Keratinocyte (primary cell): Measurements from ENCODE around the gene FBN2. TPM values are rescaled to one million over a fixed set of nuclear protein-coding genes. Genes with fewer than 3 reads are reported as not detected.

ENCODE experiments used
- DNase-seq: peaks from one replicate; pipeline ENCODE4 v3.0.0-alpha.2; 2011; ENCODE audit warnings: low read depth, missing footprints, low spot score
- FAIRE-seq: peaks from 2 replicates; lab custom pipeline; 2011; peaks lifted over from hg19 to GRCh38; lab: Jason Lieb, UNC
- H2AFZ ChIP-seq: 2 replicates; pipeline ENCODE4 v1.6.0; 2012; ENCODE audit warnings: low read length, control low read depth, inconsistent platforms; ENCODE audit not compliant: control insufficient read depth
- H3K27ac ChIP-seq: 2 replicates; pipeline ENCODE4 v1.5.1; 2011; ENCODE audit warnings: low read length; ENCODE audit not compliant: control insufficient read depth, insufficient read depth
- H3K27me3 ChIP-seq: 3 replicates; pipeline ENCODE4 v1.6.0; 2011; ENCODE audit warnings: low read length; ENCODE audit not compliant: control insufficient read depth, insufficient read depth; ENCODE audit errors: extremely low read depth
- H3K36me3 ChIP-seq, 2 experiments: 2 replicates in 1 of 2; 3 replicates in 1 of 2; pipeline ENCODE4 v1.5.1; 2011; ENCODE audit warnings: low read length in 2 of 2, mild to moderate bottlenecking in 1 of 2; ENCODE audit not compliant: control insufficient read depth in 2 of 2, insufficient read depth in 2 of 2; ENCODE audit errors: extremely low read depth in 1 of 2
- H3K4me1 ChIP-seq: 3 replicates; pipeline ENCODE4 v1.5.1; 2011; ENCODE audit warnings: low read length; ENCODE audit not compliant: control insufficient read depth, insufficient read depth; ENCODE audit errors: extremely low read depth
- H3K4me2 ChIP-seq: 3 replicates; pipeline ENCODE4 v1.6.0; 2011; ENCODE audit warnings: low read depth, low read length; ENCODE audit not compliant: control insufficient read depth, insufficient read depth; ENCODE audit errors: extremely low read depth
- H3K4me3 ChIP-seq, 3 experiments: fragments of 200-600 bp in 1 of 3; sonication (generic) in 1 of 3; 2 replicates in 2 of 3; 3 replicates in 1 of 3; pipeline ENCODE4 v1.5.1; 2011 to 2016; ENCODE audit warnings: low read length in 3 of 3, mild to moderate bottlenecking in 3 of 3, control low read depth in 2 of 3, inconsistent platforms in 1 of 3, low read depth in 1 of 3, mixed read lengths in 1 of 3, mixed run types in 1 of 3, moderate library complexity in 1 of 3; ENCODE audit not compliant: control insufficient read depth in 2 of 3, insufficient read depth in 2 of 3; ENCODE audit errors: extremely low read depth in 1 of 3
- H3K79me2 ChIP-seq: 2 replicates; pipeline ENCODE4 v1.6.0; 2012; ENCODE audit warnings: low read length; ENCODE audit not compliant: control insufficient read depth, insufficient read depth
- H3K9ac ChIP-seq: 3 replicates; pipeline ENCODE4 v1.6.0; 2011; ENCODE audit warnings: low read length; ENCODE audit not compliant: control insufficient read depth, insufficient read depth; ENCODE audit errors: extremely low read depth
- H3K9me1 ChIP-seq: 3 replicates; pipeline ENCODE4 v1.6.0; 2011; ENCODE audit warnings: low read length; ENCODE audit not compliant: control insufficient read depth, insufficient read depth; ENCODE audit errors: extremely low read depth
- H3K9me3 ChIP-seq: 2 replicates; pipeline ENCODE4 v1.5.1; 2012; ENCODE audit warnings: low read depth, low read length; ENCODE audit not compliant: control insufficient read depth
- H4K20me1 ChIP-seq: 3 replicates; pipeline ENCODE4 v1.6.0; 2011; ENCODE audit warnings: low read length; ENCODE audit not compliant: control insufficient read depth, insufficient read depth; ENCODE audit errors: extremely low read depth
- EZH2 ChIP-seq: IDR thresholded peaks from one replicate; pipeline ENCODE4 v1.6.1; 2012; ENCODE audit warnings: inconsistent platforms, mild to moderate bottlenecking, low read length, moderate library complexity
- dilution Hi-C: fragments of 300-500 bp; cut with MboI; formaldehyde crosslinking; loops from one replicate; pipeline ENCODE4 v1.7.0; 2020; ENCODE audit warnings: low sequenced_read_pairs; ENCODE audit not compliant: extremely low pct_ligation_motif_present
- polyA plus RNA-seq, 5 experiments: library from polyadenylated mRNA; depleted of rRNA in 3 of 5; stranded (reverse) in 3 of 5; stranded (forward) in 1 of 5; unstranded in 1 of 5; fragments of >200 nt; gene quantifications; 1 replicate in 1 of 5; 2 replicates in 3 of 5; 3 replicates in 1 of 5; pipeline versions ENCODE4 v1.2.1 to v1.2.3, GENCODE V29; 2011 to 2012; ENCODE audit warnings: missing spikeins in 2 of 5, low read depth in 1 of 5, low replicate concordance in 1 of 5
- TF ChIP-seq, protein P1 (sequence below), 3 experiments: IDR thresholded peaks in 1 of 3; conservative IDR thresholded peaks in 1 of 3; optimal IDR thresholded peaks in 1 of 3; 2 replicates in 2 of 3; 3 replicates in 1 of 3; pipeline versions ENCODE3 to v1.5.1; 2011; ENCODE audit warnings: low read length in 3 of 3, mild to moderate bottlenecking in 3 of 3, moderate library complexity in 2 of 3, control low read depth in 1 of 3, inconsistent platforms in 1 of 3; ENCODE audit not compliant: insufficient read depth in 2 of 3; ENCODE audit errors: extremely low read depth in 1 of 3

The FBN2 gene
- polyA plus RNA-seq, 1 donor (not counting 4 experiments of a cell fraction or from before 2014, with no cell fraction given): 30.1 TPM

DNA sequence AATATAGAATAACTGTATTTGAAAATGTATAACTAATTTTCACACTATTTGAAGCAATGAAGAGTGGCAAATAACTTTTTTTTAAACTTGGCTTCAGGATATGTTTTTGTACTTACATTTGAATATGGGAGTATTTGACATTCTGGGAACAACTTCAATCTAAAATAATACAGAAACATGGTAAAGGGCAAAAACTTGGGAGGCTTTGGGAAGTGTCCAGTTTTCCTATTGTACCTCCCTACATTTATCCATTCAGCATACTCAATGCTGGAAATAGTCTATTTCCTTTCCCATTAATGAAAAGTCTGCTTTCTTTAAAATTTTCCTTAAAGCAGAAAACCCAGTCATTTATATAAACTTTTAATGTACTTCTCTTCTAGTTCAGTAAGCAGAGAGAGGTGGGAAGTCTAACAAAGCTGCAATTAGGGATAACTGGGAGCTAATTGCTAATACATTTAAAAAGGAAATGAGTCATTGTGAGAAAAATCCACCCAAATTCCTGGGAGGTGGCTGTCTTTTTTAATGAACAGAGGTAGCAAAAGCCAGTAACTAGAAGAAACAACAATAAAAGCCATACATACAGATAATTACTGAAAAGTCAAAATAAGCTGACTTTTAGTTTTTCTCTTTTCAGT lies 128.8 kb downstream of the FBN2 start:
- no peaks in the 10 kb centered on the region for H3K27me3 ChIP-seq
- peaks cover 5 to 10% of the 10 kb centered on the region in 2 experiments for H3K36me3 ChIP-seq
- TF ChIP-seq EZH2: no peak
- TF ChIP-seq, protein P1, sequence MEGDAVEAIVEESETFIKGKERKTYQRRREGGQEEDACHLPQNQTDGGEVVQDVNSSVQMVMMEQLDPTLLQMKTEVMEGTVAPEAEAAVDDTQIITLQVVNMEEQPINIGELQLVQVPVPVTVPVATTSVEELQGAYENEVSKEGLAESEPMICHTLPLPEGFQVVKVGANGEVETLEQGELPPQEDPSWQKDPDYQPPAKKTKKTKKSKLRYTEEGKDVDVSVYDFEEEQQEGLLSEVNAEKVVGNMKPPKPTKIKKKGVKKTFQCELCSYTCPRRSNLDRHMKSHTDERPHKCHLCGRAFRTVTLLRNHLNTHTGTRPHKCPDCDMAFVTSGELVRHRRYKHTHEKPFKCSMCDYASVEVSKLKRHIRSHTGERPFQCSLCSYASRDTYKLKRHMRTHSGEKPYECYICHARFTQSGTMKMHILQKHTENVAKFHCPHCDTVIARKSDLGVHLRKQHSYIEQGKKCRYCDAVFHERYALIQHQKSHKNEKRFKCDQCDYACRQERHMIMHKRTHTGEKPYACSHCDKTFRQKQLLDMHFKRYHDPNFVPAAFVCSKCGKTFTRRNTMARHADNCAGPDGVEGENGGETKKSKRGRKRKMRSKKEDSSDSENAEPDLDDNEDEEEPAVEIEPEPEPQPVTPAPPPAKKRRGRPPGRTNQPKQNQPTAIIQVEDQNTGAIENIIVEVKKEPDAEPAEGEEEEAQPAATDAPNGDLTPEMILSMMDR (optimal IDR thresholded peaks at IDR 0.05 in 1 of 3, IDR thresholded peaks at IDR 0.05 in 1 of 3, conservative IDR thresholded peaks at IDR 0.05 in 1 of 3; ENCODE audit: extremely low read depth in 1 of 3, insufficient read depth in 2 of 3, low read length in 3 of 3): no peak
- no peaks in the 10 kb centered on the region for H3K9me3 ChIP-seq
- H3K4me3 ChIP-seq: no peak overlapping the region
- no peak overlapping the region for H3K27ac ChIP-seq
- FAIRE-seq (peak; percentile 83), DNase-seq (no peak)
- H3K4me2 ChIP-seq: peak overlapping the region; percentile 33
- no peaks in the 10 kb centered on the region for H4K20me1 ChIP-seq
- no peak overlapping the region for H2AFZ ChIP-seq
- dilution Hi-C loops: no loop called here
- no peaks in the 10 kb centered on the region for H3K9me1 ChIP-seq
- H3K79me2 ChIP-seq: no peaks in the 10 kb centered on the region
- H3K9ac ChIP-seq: no peak overlapping the region
- peaks cover 21% of the 10 kb centered on the region for H3K4me1 ChIP-seq

DNA sequence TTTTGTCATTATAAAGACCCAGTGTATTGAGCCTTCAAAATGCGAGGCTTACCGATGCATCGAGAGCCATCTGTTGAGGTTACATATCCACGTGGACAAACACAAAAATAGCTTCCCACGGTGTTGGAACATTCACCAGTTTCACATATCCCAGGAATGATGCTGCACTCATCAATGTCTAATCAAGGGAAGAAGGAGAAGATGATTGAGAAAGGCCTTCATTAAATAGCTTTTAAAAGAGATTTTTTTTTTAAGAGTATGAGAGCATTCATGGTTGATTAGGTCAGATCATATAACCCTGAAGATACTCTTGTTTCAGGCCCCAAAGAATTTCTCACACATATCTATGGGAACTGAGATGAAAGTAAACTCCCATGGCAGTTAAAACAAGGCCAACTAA lies 129.4 kb downstream of the FBN2 start:
- H3K27ac ChIP-seq: no peak overlapping the region

More for the DNA sequence above, 129.4 kb downstream of the FBN2 start:
- Histone ChIP-seq H3K9ac (no peak overlapping the region), H3K79me2 (no peaks in the 10 kb centered on the region), H4K20me1 (no peaks in the 10 kb centered on the region), H3K27me3 (no peaks in the 10 kb centered on the region), H3K9me3 (no peaks in the 10 kb centered on the region), H3K4me1 (peaks cover 21% of the 10 kb centered on the region), H3K4me3 (no peak overlapping the region), H3K9me1 (no peaks in the 10 kb centered on the region), H3K36me3 (peaks cover 5 to 6% of the 10 kb centered on the region in 2 experiments), H2AFZ (no peak overlapping the region), H3K4me2 (no peak overlapping the region)
- TF ChIP-seq, protein P1 (optimal IDR thresholded peaks at IDR 0.05 in 1 of 3, IDR thresholded peaks at IDR 0.05 in 1 of 3, conservative IDR thresholded peaks at IDR 0.05 in 1 of 3; ENCODE audit: extremely low read depth in 1 of 3, insufficient read depth in 2 of 3, low read length in 3 of 3): no peak
- no peak for TF ChIP-seq EZH2
- dilution Hi-C loops: no loop called here
- no peak for FAIRE-seq
- no peak for DNase-seq
